Measurements from ENCODE around the gene SUN3. TPM values are rescaled to one million over a fixed set of nuclear protein-coding genes. Genes with fewer than 3 reads are reported as not detected.

The SUN3 gene
- total and polyA plus RNA-seq, 2 of the 13 experiments (the other 11 are each of a cell fraction or from before 2014, with no cell fraction given): not detected

GRCh38 chr7:48046458-48046857, 17.6 kb upstream of the SUN3 start (continued):
- no peak for TF ChIP-seq ASH2L (IDR thresholded peaks at IDR 0.05; ENCODE audit: insufficient read length, low read depth, low read length)
- TF ChIP-seq RORA (CRISPR knock-in tag; IDR thresholded peaks at IDR 0.05): no peak
- TF ChIP-seq CENPBD1 (CRISPR knock-in tag; IDR thresholded peaks at IDR 0.05; ENCODE audit: borderline replicate concordance, low read depth): no peak
- TF ChIP-seq ZNF513 (CRISPR knock-in tag; conservative IDR thresholded peaks at IDR 0.05): no peak
- TF ChIP-seq NR2C2 (CRISPR knock-in tag; IDR thresholded peaks at IDR 0.05; ENCODE audit: borderline replicate concordance): no peak
- TF ChIP-seq AKNA (CRISPR knock-in tag; IDR thresholded peaks at IDR 0.05; ENCODE audit: borderline replicate concordance): no peak

All from HepG2 (cell line).